SK-N-SH (cell line): ENCODE measurements around the gene NPAS3. TPM values are rescaled to one million over a fixed set of nuclear protein-coding genes. Genes with fewer than 3 reads are reported as not detected.

ENCODE experiments used
- CTCF ChIA-PET: fragments of 300-600, 350-600 bp; formaldehyde crosslinking; extraction: SDS; loops from one replicate; lab custom pipeline; 2021; lab: Yijun Ruan, JAX
- POLR2A ChIA-PET: fragments of 350-600 bp; sonication (Branson Sonifier 250); formaldehyde crosslinking; extraction: SDS; loops from one replicate; lab custom pipeline; 2020; ENCODE audit warnings: antibody characterized with exemption, inconsistent platforms; lab: Yijun Ruan, JAX
- DNase-seq: peaks from one replicate; pipeline ENCODE4 v3.0.0; 2012
- H2AFZ ChIP-seq: fragments of 200-600 bp; sonication (generic); 2 replicates; pipeline ENCODE4 v1.8.1; 2016; ENCODE audit warnings: antibody characterized with exemption, mild to moderate bottlenecking, low read depth
- H3F3A ChIP-seq: fragments of 200-600 bp; sonication (generic); replicated peaks from 2 replicates; pipeline ENCODE3; 2016; ENCODE audit warnings: antibody characterized with exemption, mild to moderate bottlenecking; ENCODE audit not compliant: insufficient read depth
- H3K27ac ChIP-seq, 2 experiments: fragments of 200-500 bp in 1 of 2; fragments of 200-600 bp in 1 of 2; sonication (Bioruptor generic) in 1 of 2; sonication (generic), shearing (Covaris generic) in 1 of 2; 2 replicates each; pipeline versions ENCODE4 v1.5.1 to v1.6.1; 2014 to 2016; ENCODE audit warnings: low read depth in 2 of 2, inconsistent platforms in 1 of 2, low read length in 1 of 2, mild to moderate bottlenecking in 1 of 2, mixed read lengths in 1 of 2
- H3K27me3 ChIP-seq: fragments of 200-600 bp; sonication (generic), shearing (Covaris generic); 2 replicates; pipeline ENCODE4 v1.6.1; 2016; ENCODE audit warnings: mixed run types; ENCODE audit not compliant: insufficient read depth
- H3K36me3 ChIP-seq, 2 experiments: fragments of 200-500 bp in 1 of 2; fragments of 200-600 bp in 1 of 2; sonication (Bioruptor generic) in 1 of 2; sonication (generic) in 1 of 2; replicated peaks in 1 of 2; 2 replicates each; pipeline versions ENCODE3 to v1.5.1; 2014 to 2016; ENCODE audit warnings: low read length in 1 of 2, mild to moderate bottlenecking in 1 of 2; ENCODE audit not compliant: insufficient read depth in 2 of 2, control insufficient read depth in 1 of 2
- H3K4me1 ChIP-seq, 2 experiments: fragments of 200-500 bp in 1 of 2; fragments of 200-600 bp in 1 of 2; sonication (Bioruptor generic) in 1 of 2; sonication (generic), shearing (Covaris generic) in 1 of 2; 2 replicates each; pipeline versions ENCODE4 v1.5.1 to v1.6.1; 2014 to 2016; ENCODE audit warnings: low read depth in 1 of 2, low read length in 1 of 2, mixed run types in 1 of 2; ENCODE audit not compliant: insufficient read depth in 2 of 2, control insufficient read depth in 1 of 2
- H3K4me2 ChIP-seq: fragments of 200-600 bp; sonication (generic), shearing (Covaris generic); 2 replicates; pipeline ENCODE4 v1.6.1; 2017; ENCODE audit warnings: mixed run types
- H3K4me3 ChIP-seq, 2 experiments: fragments of 200-500 bp in 1 of 2; fragments of 200-600 bp in 1 of 2; sonication (Bioruptor generic) in 1 of 2; sonication (generic), shearing (Covaris generic) in 1 of 2; 2 replicates each; pipeline versions ENCODE4 v1.5.1 to v1.8.1; 2014 to 2016; ENCODE audit warnings: low read depth in 2 of 2, inconsistent platforms in 1 of 2, low read length in 1 of 2, mild to moderate bottlenecking in 1 of 2, mixed read lengths in 1 of 2, moderate library complexity in 1 of 2
- H3K79me2 ChIP-seq: fragments of 200-600 bp; sonication (generic); 2 replicates; pipeline ENCODE4 v1.8.1; 2017; ENCODE audit warnings: mild to moderate bottlenecking; ENCODE audit not compliant: insufficient read depth
- H3K9ac ChIP-seq: fragments of 200-600 bp; sonication (generic); 2 replicates; pipeline ENCODE4 v1.6.1; 2017; ENCODE audit warnings: mixed run types
- H3K9me2 ChIP-seq: fragments of 200-600 bp; sonication (generic); 2 replicates; pipeline ENCODE4 v1.6.1; 2017; ENCODE audit warnings: mixed run types
- H3K9me3 ChIP-seq: fragments of 200-600 bp; sonication (generic); 2 replicates; pipeline ENCODE4 v1.6.1; 2017; ENCODE audit warnings: mixed run types, mild to moderate bottlenecking, moderate library complexity
- H4K20me1 ChIP-seq: fragments of 200-600 bp; sonication (generic); 2 replicates; pipeline ENCODE4 v1.6.1; 2017; ENCODE audit warnings: mild to moderate bottlenecking, mixed run types; ENCODE audit not compliant: insufficient read depth
- CHD2 ChIP-seq: fragments of 150-350 bp; IDR thresholded peaks from 2 replicates; pipeline ENCODE4 v1.6.1; 2018; ENCODE audit warnings: low read length; ENCODE audit not compliant: partially characterized antibody
- EP300 ChIP-seq, 2 experiments: IDR thresholded peaks; 2 replicates each; pipeline versions ENCODE4 v1.4.0 to v1.6.1; 2012; ENCODE audit warnings: borderline replicate concordance in 1 of 2, low read depth in 1 of 2, low read length in 1 of 2
- EZH2phosphoT487 ChIP-seq: fragments of 200-600 bp; sonication (generic); IDR thresholded peaks from 2 replicates; pipeline ENCODE4 v1.6.1; 2017; ENCODE audit warnings: low read depth, mixed run types, mild to moderate bottlenecking, antibody characterized with exemption, moderate library complexity, borderline replicate concordance
- FOSL2 ChIP-seq: IDR thresholded peaks from 2 replicates; pipeline ENCODE4 v1.4.0; 2012; ENCODE audit warnings: low read depth, mild to moderate bottlenecking, moderate library complexity, borderline replicate concordance
- FOXJ3 ChIP-seq: sonication (generic); formaldehyde crosslinking; IDR thresholded peaks from 2 replicates; pipeline ENCODE4 v1.5.1; 2020; ENCODE audit warnings: mild to moderate bottlenecking, missing genetic modification reagents
- FOXM1 ChIP-seq: IDR thresholded peaks from 2 replicates; pipeline ENCODE4 v1.4.0; 2012; ENCODE audit warnings: low read depth, mild to moderate bottlenecking
- GATA2 ChIP-seq: sonication (generic); formaldehyde crosslinking; IDR thresholded peaks from 2 replicates; pipeline ENCODE4 v1.5.0; 2020; ENCODE audit warnings: mild to moderate bottlenecking, missing genetic modification reagents
- JUND ChIP-seq: IDR thresholded peaks from 2 replicates; pipeline ENCODE4 v1.4.0; 2012
- MEF2A ChIP-seq: IDR thresholded peaks from 2 replicates; pipeline ENCODE4 v1.4.0; 2012; ENCODE audit warnings: low read depth, borderline replicate concordance
- MXI1 ChIP-seq: IDR thresholded peaks from 2 replicates; pipeline ENCODE4 v1.6.1; 2012; ENCODE audit warnings: mild to moderate bottlenecking, low read depth, low read length, improper control_type of control experiment
- POLR2AphosphoS5 ChIP-seq: IDR thresholded peaks from 2 replicates; pipeline ENCODE4 v1.6.1; 2012; ENCODE audit warnings: low read depth, low read length
- RAD21 ChIP-seq: IDR thresholded peaks from 2 replicates; pipeline ENCODE4 v1.6.1; 2012; ENCODE audit warnings: mild to moderate bottlenecking, low read length
- RCOR1 ChIP-seq: fragments of 150-350 bp; IDR thresholded peaks from 2 replicates; pipeline ENCODE4 v1.6.1; 2017; ENCODE audit warnings: antibody characterized with exemption, low read length
- RFX5 ChIP-seq: IDR thresholded peaks from 2 replicates; pipeline ENCODE4 v1.6.1; 2012; ENCODE audit warnings: mild to moderate bottlenecking, improper control_type of control experiment, low read length
- SIN3A ChIP-seq: IDR thresholded peaks from 2 replicates; pipeline ENCODE4 v1.6.1; 2012; ENCODE audit warnings: low read depth, mild to moderate bottlenecking, low read length, moderate library complexity, borderline replicate concordance
- TAF1 ChIP-seq: IDR thresholded peaks from 2 replicates; pipeline ENCODE4 v1.6.1; 2012; ENCODE audit warnings: low read depth, mild to moderate bottlenecking, low read length, moderate library complexity, borderline replicate concordance
- TEAD4 ChIP-seq: IDR thresholded peaks from 2 replicates; pipeline ENCODE4 v1.4.0; 2012; ENCODE audit warnings: mild to moderate bottlenecking, borderline replicate concordance; ENCODE audit not compliant: insufficient read depth
- WGBS: methylation state at CpG from one replicate; pipeline ENCODE4 v1.1.6; 2017; ENCODE audit warnings: low lambda C conversion rate; 5-methylcytosine and 5-hydroxymethylcytosine counted together
- polyA plus RNA-seq, 3 experiments: library from polyadenylated mRNA; depleted of rRNA; stranded (reverse); fragments of >200 nt; gene quantifications; 2 replicates each; pipeline ENCODE4 v1.2.3, GENCODE V29; 2012
- TF ChIP-seq, protein P1 (sequence below): IDR thresholded peaks from 2 replicates; pipeline ENCODE4 v1.4.0; 2012; ENCODE audit warnings: low read depth, borderline replicate concordance
- TF ChIP-seq, protein P2 (sequence below): fragments of 150-350 bp; IDR thresholded peaks from 2 replicates; pipeline ENCODE4 v1.6.1; 2017; ENCODE audit warnings: antibody characterized with exemption, low read length, low read depth, borderline replicate concordance

Gene NPAS3
- polyA plus RNA-seq, 1 of the 3 experiments (the other 2 are of a cell fraction) = 4.3 TPM

DNA sequence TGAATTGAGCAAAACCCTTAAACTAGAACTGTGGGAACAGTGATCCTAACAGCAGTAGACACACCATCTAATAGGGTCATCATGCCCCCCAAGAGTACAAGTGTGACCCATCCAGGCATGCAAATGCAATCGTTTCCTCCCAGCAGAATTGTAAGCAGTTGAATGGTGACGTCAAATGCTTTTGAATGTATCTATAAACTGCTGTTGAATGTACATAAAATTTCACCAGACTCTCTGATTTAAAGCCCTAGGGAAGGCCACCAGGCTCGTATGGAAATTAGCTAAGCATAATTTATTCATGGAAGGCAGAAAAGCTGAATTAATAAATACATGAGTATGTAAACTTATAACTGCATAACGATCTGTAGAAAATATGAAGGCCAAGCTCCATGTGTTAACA lies 529.3 kb downstream of the NPAS3 start:
- H3F3A ChIP-seq = no peaks in the 10 kb centered on the region
- H3K27me3 ChIP-seq = no peaks in the 10 kb centered on the region
- no peaks in the 10 kb centered on the region for H3K36me3 ChIP-seq
- no peak for DNase-seq
- no peak overlapping the region for H3K4me2 ChIP-seq
- peaks cover 0 to 6% of the 10 kb centered on the region in 2 experiments; a peak in 1 of 4 replicates for H3K4me1 ChIP-seq
- H2AFZ ChIP-seq = no peak overlapping the region
- no peak overlapping the region for H3K9ac ChIP-seq
- H3K9me2 ChIP-seq = no peaks in the 10 kb centered on the region
- no peaks in the 10 kb centered on the region for H3K79me2 ChIP-seq
- POLR2A ChIA-PET = no interaction called here
- H3K9me3 ChIP-seq = no peaks in the 10 kb centered on the region
- no peak overlapping the region for H3K4me3 ChIP-seq
- H3K27ac ChIP-seq = no peak overlapping the region
- WGBS = 83% methylated on average over 4 of the region's 4 CpGs
- H4K20me1 ChIP-seq = no peaks in the 10 kb centered on the region
- TF ChIP-seq FOXM1 = no peak
- TF ChIP-seq CHD2 = no peak
- no peak for TF ChIP-seq JUND
- no peak for TF ChIP-seq GATA2 (CRISPR knock-in tag)
- TF ChIP-seq EZH2phosphoT487 = no peak
- TF ChIP-seq, protein P1, sequence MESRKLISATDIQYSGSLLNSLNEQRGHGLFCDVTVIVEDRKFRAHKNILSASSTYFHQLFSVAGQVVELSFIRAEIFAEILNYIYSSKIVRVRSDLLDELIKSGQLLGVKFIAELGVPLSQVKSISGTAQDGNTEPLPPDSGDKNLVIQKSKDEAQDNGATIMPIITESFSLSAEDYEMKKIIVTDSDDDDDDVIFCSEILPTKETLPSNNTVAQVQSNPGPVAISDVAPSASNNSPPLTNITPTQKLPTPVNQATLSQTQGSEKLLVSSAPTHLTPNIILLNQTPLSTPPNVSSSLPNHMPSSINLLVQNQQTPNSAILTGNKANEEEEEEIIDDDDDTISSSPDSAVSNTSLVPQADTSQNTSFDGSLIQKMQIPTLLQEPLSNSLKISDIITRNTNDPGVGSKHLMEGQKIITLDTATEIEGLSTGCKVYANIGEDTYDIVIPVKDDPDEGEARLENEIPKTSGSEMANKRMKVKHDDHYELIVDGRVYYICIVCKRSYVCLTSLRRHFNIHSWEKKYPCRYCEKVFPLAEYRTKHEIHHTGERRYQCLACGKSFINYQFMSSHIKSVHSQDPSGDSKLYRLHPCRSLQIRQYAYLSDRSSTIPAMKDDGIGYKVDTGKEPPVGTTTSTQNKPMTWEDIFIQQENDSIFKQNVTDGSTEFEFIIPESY = no peak
- no peak for TF ChIP-seq MXI1
- TF ChIP-seq SIN3A = no peak
- TF ChIP-seq RAD21 = no peak
- no peak for TF ChIP-seq FOXJ3 (CRISPR knock-in tag)
- TF ChIP-seq TEAD4 = no peak
- no peak for TF ChIP-seq RCOR1
- no peak for TF ChIP-seq POLR2AphosphoS5
- TF ChIP-seq MEF2A = no peak
- TF ChIP-seq TAF1 = no peak
- TF ChIP-seq RFX5 = no peak
- TF ChIP-seq, protein P2, sequence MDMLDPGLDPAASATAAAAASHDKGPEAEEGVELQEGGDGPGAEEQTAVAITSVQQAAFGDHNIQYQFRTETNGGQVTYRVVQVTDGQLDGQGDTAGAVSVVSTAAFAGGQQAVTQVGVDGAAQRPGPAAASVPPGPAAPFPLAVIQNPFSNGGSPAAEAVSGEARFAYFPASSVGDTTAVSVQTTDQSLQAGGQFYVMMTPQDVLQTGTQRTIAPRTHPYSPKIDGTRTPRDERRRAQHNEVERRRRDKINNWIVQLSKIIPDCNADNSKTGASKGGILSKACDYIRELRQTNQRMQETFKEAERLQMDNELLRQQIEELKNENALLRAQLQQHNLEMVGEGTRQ = no peak
- no peak for TF ChIP-seq EP300 (IDR thresholded peaks at IDR 0.05; ENCODE audit: borderline replicate concordance in 1 of 2, low read depth in 1 of 2, low read length in 1 of 2)
- TF ChIP-seq FOSL2 = no peak
- TF ChIP-seq, all 33 proteins: peak for 0
- CTCF ChIA-PET = no interaction called here
